ENCODE data around the gene PIK3CB.

GRCh38 chr3:138638641-138639040 is 196.1 kb downstream of the PIK3CB start:
- TF ChIP-seq CTCF (IDR thresholded peaks at IDR 0.05) (no peak), POLR2AphosphoS5 (IDR thresholded peaks at IDR 0.05) (no peak), POLR2A (IDR thresholded peaks at IDR 0.05) (no peak), EP300 (IDR thresholded peaks at IDR 0.05) (no peak)
